Activated CD8-positive, alpha-beta memory T cell treated with anti-CD3 and anti-CD28 coated beads, Interleukin-2, amount 50 U/mL, for 4 hours (primary cell): Measurements from ENCODE around the gene EEFSEC.

ENCODE experiments used
- DNase-seq: peaks from one replicate; pipeline ENCODE4 v3.0.0-alpha.2; 2020

Gene EEFSEC

DNA sequence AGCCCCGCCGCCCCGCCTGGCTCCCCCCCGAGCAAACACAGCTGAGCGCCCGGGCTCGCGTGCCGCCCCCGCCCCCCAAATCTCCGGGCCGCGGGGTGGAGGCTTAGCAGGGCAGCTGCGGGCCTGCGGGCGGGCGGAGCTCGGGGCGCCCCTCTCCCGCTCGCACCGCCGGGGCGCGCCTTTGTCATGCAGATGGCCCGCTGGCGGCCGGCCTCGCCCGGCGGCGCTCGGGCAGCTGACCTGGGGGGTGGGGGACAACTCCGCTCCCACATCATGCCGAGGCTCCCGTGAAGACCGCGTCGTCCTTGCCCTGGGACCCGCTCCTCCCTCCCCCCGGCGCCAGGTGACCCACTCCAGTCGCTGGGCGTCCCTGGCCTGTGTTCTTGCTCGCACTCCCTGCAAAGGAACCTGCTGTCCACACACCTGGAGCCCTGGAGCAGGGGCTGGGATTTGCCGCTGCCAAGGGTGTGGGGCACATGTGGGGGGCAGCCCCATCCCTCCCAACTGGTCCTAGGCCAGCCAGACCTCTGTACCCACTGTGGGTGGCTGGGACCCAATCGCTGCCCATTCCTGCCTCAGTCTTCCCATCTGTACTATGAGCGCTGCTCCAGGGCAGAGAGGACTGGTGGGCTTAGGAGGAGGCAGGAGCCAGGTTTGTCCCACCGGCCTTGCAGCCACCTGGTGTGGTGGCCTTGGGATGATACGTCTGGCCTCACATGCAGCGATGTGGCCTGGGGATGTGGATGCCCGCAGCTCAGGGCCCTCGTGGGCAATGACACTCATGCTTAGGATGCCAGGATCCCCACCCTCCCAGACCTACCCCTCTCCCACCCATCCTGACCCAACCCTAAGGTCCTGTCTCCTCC lies 279.9 kb downstream of the EEFSEC start:
- no peak for DNase-seq

GRCh38 chr3:128433837-128434165 lies 280.5 kb downstream of the EEFSEC start:
- no peak for DNase-seq

DNA sequence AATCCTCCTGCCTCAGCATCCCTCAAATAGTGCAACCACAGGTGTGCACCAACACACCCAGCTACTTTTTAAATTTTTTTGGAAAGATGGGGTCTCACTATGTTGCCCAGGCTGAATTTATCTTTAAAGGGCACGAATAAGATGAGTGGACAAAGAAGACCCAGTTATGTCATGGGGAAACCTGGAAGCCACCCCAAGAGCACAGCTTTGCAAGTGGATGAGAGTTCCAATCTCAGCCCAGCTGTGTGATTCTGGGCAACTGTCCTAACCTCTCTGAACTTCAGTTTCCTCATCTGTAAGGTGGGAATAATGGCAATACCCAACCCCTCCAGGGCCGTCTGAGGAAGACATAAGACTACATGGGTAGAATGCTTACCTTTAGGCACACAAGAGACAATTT lies 281.2 kb downstream of the EEFSEC start:
- no peak for DNase-seq

GRCh38 chr3:128435058-128435457 lies 281.8 kb downstream of the EEFSEC start:
- DNase-seq, result no peak

- DNase-seq, result no peak
Observed at GRCh38 chr3:128435561-128435960, 282.3 kb downstream of the EEFSEC start.

DNA sequence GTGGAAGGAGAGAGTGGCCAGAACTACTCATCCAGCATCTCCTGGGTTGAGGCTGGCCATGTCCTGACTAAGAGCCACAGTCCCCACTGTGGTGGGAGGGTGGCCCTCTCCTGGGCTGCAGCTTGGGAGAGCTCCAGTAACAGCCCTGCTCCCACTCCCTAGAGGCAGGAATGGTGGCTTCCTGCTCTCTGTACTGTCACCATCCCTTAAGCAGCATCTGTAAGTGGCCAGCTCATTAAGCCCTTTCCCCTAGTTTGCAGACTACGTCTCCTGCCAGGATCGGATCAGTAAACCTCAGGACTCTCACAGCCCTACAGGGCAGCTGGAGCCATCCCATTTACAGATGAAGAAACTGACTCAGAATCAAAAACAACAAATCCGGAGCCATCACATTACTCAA lies 282.9 kb downstream of the EEFSEC start:
- DNase-seq, result no peak

GRCh38 chr3:128438488-128439072 lies 285.3 kb downstream of the EEFSEC start:
- DNase-seq, result no peak

DNA sequence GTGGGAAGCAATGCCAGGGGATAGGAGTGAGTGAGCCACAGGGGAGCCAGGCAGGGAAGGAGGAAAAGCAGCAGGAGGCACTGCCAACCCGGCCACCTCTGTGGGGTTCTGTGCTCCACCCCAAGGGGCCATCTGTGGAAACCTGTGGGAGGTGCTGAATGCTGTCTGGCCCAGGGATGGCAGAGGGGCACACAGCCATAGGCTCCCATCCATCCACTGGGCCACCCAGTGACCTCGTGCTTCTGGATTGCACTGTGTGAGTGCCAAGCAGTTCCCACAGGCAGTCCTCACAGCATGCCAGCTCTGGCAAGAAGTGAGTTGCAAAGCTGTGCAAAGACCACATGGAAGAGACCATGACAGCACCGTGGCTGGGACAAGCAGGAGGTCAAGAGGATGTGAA lies 285.9 kb downstream of the EEFSEC start:
- no peak for DNase-seq

GRCh38 chr3:128442070-128442469 lies 288.8 kb downstream of the EEFSEC start:
- no peak for DNase-seq

GRCh38 chr3:128442949-128443348 lies 289.7 kb downstream of the EEFSEC start:
- DNase-seq, result no peak

GRCh38 chr3:128443771-128444170 lies 290.5 kb downstream of the EEFSEC start:
- no peak for DNase-seq

- DNase-seq, result no peak
Observed at GRCh38 chr3:128445357-128445756, 292.1 kb downstream of the EEFSEC start.

GRCh38 chr3:128446821-128447220 lies 293.5 kb downstream of the EEFSEC start:
- no peak for DNase-seq

- DNase-seq, result no peak
Observed at GRCh38 chr3:128447561-128448013, 294.3 kb downstream of the EEFSEC start.

GRCh38 chr3:128448491-128448890 lies 295.2 kb downstream of the EEFSEC start:
- DNase-seq, result no peak

DNA sequence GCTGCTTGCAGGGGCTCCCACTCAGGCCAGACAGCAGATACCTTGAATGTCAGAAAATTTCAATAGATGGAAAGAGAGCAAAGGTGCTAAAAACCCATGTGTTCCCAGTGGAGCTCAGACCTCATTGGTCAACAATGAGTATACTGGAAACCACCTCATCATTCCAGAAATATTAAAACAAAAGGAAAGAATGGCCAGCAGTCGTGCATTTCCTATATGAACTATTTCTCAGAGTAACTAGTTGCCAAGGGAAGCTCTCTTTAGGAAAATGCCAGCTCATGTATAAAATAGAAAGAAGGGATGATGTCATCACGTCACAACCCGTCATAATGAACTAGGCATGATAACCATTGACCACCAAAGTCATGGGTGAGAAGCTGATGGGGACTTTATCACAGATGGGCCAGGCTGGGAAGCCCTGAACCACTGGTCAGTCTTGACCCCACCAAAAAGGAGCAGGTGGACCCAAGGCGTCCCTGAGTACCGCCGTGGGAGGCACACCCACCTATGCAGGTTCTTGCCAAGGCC lies 295.9 kb downstream of the EEFSEC start:
- DNase-seq, result no peak

DNA sequence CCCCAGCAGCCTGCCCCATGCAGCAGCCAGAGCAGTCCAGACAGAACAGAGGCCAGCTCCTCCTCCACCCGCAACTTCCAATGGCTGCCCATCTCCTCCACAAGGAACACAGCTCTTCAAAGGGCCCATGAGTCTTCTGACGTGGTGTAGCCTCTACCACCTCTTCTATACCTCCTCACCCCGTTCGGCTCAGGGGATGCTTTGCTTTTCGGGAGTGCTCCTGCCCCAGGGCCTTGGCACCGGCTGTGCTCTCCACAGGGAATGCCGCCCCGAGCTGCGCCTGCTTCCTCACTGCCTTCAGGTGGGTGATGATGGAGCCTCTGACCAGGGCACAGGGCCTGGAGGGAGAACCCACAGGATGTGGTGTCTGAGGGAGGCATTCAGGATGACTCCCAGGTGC lies 298.8 kb downstream of the EEFSEC start:
- no peak for DNase-seq

DNA sequence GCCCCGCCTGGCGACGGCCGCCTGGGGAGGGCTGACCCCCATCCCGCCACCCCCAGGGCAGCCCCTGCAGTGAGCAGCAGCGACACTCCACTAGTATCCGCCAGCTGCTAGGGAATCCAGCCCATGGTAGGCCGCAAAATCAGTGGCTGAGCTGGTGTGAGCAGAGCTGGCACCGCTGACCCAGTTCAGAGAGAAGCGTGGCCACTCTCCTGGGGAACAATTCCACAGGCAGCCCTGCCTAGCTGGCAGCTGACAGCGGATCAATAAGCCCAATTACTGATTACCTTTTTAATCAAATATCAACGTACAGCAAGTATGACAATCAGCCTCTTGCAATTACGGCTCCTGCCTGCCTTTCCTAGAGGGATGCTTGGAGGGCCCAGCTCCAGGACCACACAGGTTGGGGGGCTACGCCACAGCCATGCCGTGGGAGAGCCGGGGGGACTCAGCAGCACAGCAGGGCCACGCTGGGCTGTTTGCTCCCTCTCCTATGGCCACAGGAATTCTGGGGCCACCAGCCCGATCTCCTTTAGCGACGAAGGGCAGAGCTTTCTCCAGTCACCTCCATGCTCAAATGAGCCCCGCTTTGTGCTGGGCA lies 299.5 kb downstream of the EEFSEC start:
- DNase-seq, result no peak

GRCh38 chr3:128453501-128454309 lies 300.4 kb downstream of the EEFSEC start:
- no peak for DNase-seq

- no peak for DNase-seq
Observed at GRCh38 chr3:128454310-128454618, 301.0 kb downstream of the EEFSEC start.

DNA sequence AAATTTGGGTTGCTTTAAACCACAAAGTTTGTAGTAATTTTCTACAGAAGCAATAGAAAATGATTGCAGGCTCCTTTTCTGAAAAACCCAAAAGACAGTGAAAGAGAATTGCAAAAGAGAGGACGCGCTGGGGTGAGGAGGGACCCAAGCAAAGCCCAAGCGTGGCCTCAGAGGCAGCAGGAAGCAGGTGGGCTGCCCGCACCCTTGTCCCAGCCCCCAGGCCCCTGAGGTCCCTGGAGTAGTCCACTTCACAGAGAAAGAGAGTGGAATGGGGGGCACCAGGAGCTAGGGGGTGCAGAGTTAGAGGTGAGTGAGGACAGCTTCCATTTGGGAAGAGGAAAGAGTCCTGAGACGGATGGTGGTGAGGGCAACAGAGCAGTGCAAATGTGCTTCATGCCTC lies 301.8 kb downstream of the EEFSEC start:
- DNase-seq, result no peak

- no peak for DNase-seq
Observed at GRCh38 chr3:128455786-128456748, 302.8 kb downstream of the EEFSEC start.
